ENCODE results near the gene FH.

FH gene

GRCh38 chr1:241520080-241520465 lies 518 bp upstream of the FH start:
- no peak for DNase-seq

DNA sequence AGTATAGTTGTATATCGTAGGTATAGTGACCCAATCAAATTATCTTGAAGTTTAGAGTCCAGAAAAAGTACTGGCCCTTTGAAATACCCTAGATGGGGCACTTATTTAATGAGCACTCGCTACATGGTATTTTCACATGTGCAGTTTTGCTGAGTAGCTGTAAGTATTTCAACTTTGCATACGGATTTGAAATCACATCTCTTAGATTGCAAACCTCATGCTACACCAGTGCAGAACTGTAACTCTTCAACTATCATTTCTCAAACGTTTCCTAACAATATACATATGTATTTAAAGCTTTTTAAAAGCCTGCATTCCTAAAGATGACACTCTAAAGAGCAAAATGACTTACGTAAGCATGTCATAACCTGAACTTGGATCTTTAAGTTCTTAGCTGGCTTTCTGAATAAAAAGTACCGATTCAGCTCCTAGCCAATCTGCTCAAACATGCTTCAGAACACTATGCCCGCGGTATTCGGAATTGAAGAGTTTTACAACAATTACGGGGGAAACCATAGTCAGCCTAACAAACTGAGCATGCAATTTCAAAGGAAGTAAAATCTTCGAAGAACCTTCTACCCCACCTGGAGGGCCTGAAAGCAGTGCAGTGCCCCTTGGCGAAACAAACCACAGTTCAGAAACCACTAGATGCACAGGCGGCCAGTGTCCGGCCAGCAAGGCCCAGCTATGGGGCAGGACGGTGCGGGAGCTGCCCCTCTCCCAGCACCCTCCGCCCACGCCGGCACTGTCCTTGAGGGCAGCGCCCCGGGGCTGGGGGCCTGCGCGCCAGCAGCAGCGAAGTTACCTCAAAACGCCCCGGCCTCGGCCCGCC lies 863 bp downstream of the FH start:
- peak; percentile 14 to 36 for DNase-seq

GRCh38 chr1:241513378-241513777 lies 6.2 kb downstream of the FH start:
- DNase-seq, result no peak

DNA sequence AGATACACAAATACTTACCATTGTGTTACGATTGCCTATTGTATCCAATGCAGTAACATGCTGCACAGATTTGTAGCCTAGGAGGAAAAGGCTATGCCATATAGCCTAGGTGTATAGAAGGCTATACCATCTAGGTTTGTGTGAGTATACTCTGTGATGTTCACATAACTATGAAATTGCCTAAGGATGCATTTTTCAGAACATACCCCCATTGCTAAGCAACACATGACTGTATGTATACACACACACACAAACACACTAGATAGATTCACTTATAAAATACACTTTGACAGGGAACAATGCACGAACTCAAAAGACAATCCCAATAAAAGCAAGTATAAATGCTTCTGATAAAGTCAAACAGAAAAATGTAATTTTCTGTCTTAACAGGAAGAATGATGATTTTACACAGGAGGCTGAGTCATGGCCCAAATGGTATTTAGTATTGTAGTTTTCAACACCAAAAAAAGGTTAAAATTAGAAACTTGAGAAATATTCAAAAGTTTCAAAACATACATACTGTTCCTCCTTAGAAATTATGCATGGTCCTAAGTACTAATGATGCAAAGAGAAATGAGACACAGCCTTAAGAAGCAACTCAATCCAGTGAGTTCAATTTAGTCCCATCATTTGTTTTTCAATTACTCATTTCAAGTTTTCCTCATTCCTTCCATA lies 12.2 kb downstream of the FH start:
- no peak for DNase-seq

GRCh38 chr1:241503444-241503843 lies 16.1 kb downstream of the FH start:
- no peak for DNase-seq

DNA sequence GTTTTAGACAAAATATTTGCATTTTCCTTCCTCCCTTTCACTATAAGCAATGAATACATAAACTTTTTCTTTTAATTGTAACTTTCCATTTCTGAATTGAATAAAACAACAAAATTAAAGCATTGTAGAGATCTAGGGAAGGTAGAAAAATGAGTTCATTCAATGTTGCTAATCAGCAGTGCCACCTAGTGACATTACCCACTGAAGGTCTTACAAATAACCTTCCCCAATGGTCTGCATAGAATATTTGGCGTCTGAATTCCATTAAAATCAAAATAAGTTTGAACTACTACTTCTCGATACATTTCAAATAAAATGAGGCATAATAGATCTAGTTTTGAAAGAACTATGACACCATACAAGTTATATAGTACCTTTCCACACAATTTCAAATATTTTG lies 19.6 kb downstream of the FH start:
- no peak for DNase-seq

- DNase-seq, result no peak
Measured at GRCh38 chr1:241495741-241496140, 23.8 kb downstream of the FH start.

- no peak for DNase-seq
Measured at GRCh38 chr1:241488739-241489138, 30.8 kb downstream of the FH start.

GRCh38 chr1:241485554-241485992 lies 34.0 kb downstream of the FH start:
- DNase-seq, result no peak

DNA sequence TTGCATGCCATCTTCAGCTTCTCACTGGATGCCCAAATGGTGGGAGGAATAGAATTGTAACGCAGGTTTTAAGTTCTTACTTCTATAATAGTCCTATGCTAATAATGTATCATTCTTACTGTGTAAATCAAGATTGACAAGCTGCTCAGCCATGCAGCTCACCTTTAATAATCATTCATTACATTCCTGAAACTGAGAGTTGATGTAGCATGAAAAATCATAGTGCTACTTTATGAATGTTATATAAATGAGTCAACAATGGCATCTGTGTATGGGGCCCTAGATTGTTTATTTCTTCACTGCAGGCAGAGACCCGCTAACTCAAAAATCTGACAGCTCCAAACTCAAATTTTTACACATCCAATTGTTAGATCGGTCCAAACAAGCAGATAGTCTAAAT lies 34.4 kb downstream of the FH start:
- DNase-seq, result no peak

GRCh38 chr1:241482761-241483250 lies 36.7 kb downstream of the FH start:
- DNase-seq, result no peak

DNA sequence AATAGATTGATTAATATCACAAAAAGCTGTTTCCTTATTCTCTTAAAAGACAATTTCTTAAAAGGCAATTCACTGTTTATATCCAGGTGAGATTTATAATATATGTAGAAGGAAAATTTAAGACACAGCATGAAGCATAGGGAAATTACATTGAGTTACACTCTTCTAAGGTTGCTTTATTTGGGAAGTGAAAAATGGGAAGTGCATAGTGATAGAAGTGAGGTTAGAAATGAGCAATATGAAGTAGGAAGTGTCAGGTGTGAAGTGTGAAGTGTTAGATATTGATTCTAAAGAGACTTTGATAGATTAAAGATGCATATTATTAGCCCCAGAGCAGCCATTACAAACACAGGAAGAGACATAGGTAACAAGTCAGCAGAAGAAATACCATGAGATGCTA lies 40.3 kb downstream of the FH start:
- DNase-seq, result no peak

DNA sequence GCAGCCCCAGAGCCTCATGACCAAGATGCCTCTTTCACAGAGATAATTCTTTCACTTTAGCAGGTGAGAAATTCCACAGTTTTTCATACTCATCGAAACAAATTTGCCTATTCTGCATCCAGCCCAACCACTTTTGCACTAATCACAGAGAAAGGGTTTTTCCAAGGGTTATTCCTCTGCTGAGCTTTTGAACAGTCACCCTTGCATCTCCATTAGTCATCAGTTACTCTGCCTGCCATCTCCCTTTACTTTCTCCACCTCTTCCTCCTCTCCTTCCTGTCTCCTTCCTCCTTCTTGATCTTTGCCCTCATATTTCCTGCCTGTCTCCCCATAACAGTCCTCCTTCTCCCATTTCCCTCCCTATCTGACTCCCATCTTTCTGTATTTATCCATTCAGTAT lies 43.9 kb downstream of the FH start:
- DNase-seq, result no peak

GRCh38 chr1:241473026-241473425 lies 46.5 kb downstream of the FH start:
- no peak for DNase-seq

- no peak for DNase-seq
Measured at GRCh38 chr1:241470908-241471590, 48.5 kb downstream of the FH start.

DNA sequence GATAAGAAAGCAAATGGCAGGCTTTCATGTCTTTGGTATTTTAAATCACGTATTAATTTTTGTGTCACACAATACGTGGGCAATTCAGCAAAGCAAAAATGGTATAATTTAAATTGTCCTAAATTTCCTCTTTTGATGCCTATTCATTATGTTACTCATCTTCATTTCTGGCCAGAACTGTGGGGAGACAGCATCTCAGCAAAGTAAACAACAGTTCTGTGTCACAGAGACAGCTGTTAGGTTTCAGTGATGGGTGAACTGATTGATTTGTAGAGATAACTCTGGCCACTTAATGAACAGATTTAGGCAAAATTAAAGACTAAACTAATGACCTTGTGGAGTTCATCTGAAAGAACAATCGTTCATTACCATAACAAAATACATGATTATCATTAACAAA lies 49.2 kb downstream of the FH start:
- no peak for DNase-seq

- DNase-seq, result no peak
Measured at GRCh38 chr1:241465673-241466072, 53.9 kb downstream of the FH start.

GRCh38 chr1:241464985-241465384 lies 54.6 kb downstream of the FH start:
- DNase-seq, result no peak

DNA sequence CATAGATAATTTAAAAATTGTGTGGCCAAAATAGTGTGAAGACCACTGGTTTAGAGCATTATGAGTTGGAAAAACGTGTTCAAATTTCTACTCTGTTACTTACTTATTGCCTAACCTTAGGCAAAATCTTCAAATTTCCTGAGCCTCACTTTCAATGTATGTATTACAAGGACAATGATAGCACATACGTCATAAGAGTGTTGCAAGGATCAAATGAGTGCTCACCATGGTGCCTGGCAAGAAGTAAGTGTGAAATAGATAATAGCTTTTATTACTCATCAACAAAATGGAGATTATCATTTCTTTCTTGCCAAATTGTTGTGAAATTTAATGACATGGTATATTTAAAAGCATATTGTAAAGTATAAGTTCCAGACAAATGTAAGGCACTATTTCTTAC lies 57.2 kb downstream of the FH start:
- no peak for DNase-seq

DNA sequence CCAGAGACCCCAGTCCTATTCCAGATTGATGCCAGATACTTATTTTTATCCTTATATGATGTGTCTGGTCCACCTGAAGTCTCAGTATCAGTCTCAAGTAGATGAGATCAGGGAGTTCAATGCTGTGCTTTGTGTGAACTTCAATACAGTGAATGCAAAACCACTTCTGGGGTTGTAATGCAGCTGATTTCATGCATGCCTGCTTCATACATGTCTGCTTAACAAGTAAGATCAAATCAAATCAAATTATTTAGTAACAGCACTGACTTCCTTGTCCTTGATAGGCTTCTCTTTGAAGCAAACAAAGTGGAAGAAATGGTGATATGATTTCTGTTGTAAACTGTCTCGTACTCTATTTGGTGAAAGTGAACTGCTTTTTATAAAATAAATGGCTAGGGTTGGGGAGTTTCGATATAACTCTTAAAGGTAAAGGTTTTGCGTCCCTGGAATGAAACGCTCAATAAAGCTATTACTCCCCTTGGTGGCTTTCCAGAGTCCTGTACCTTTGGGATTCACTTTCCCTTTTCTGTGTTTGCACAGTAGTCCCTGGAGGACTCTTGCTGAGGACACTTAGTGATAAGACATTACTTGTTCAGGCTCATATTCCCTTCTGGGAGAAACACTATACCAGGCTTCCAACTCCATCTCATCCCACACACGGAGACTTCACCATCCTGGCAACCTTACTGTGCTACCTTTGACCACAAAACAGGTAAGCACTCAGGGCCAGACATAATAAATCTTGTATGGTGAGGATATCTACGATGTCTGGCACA lies 59.3 kb downstream of the FH start:
- no peak for DNase-seq

- DNase-seq, result no peak
Measured at GRCh38 chr1:241459186-241459802, 60.3 kb downstream of the FH start.

- no peak for DNase-seq
Measured at GRCh38 chr1:241457421-241457820, 62.1 kb downstream of the FH start.

DNA sequence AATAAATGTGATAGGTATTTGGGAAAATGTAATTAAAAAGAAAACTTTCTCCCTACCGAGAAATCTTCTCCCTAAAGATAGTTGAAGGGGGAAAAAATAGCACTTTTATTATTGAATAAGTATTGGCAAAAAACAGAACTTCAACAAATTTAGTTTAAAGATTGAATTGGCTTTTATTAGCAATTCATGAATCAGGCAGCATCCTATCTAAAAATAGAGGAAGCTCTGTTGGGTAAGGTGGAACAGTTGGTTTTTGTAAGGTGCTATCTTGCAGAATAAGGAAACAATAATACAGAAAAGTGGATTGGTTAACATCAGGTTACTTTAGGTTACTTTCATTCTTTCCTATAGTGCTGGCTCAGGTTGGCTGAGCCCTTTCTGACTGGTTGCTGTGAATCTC lies 62.8 kb downstream of the FH start:
- no peak for DNase-seq
